ENCODE data around the gene PHKA2.

The PHKA2 gene

DNA sequence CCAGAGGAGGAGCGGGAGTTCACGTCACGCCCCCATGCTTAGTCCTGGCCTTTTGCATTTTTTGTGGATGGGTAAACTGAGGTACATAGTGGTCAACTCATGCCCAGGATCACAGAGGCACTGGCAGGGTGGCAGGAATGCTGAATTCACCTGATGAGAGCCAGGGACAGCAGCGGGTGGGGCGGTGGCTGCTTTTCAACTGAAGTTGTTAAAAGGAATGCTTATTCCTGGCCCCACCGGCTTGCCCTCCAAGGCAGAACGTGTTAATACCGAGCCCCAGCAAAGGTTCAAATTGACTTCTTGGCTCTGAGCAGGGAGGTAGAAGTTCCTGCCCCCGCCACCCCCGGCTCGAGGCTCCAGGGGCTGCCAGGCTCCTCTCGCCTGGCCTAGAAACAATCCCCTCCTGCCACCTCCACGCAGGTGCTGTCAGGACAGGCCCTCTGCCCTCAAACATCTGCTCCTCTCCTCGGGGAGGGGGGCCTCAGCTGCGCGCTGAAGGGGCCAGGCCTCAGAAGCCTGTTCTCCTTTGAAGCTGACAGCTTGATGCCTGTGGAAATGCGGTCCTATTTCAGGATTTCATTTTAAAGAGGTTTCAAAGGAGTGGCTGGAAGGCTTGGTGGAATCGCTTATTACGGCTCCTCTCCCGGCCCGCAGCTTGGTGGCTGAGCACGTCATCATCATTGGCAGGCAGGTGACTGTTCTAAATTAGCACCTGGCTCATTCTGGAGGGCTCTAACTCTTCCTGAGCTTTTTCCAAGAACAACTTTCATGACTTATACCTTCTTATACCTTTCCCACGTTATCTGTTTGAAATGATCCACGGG is 93.0 kb downstream of the PHKA2 start:
- in situ Hi-C loops (cut with HindIII; ENCODE audit: low sequenced_read_pairs) = no loop called here

GRCh38 chrX:18890049-18890381 is 93.9 kb downstream of the PHKA2 start:
- in situ Hi-C loops (cut with HindIII; ENCODE audit: low sequenced_read_pairs) = no loop called here

GRCh38 chrX:18889346-18890048 is 94.4 kb downstream of the PHKA2 start:
- in situ Hi-C loops (cut with HindIII; ENCODE audit: low sequenced_read_pairs) = no loop called here

DNA sequence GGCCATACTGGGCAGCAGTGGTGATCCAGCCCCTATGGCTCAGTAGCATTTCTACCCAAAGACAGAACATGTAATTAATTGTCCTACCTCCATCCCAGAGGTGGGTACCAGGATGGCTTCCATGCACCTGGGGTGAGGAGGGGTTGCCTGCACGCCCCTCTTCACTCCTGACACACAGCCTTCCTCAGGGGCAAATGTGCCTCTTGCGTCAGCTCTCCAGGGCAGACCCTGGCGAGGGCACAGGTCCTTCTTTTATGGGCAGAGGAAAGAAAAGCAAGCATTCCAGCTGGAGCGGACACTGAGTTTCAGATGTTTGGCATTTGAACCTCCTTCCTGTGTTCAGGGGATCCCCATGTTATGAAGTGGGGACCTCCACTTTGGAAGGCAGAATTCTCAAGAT is 95.6 kb downstream of the PHKA2 start:
- in situ Hi-C loops (cut with HindIII; ENCODE audit: low sequenced_read_pairs) = no loop called here

- in situ Hi-C loops (cut with HindIII; ENCODE audit: low sequenced_read_pairs) = no loop called here
These were observed 96.1 kb downstream of the PHKA2 start for GRCh38 chrX:18887825-18888212.

GRCh38 chrX:18887177-18887824 is 96.6 kb downstream of the PHKA2 start:
- in situ Hi-C loops (cut with HindIII; ENCODE audit: low sequenced_read_pairs) = no loop called here

GRCh38 chrX:18886344-18887161 is 97.4 kb downstream of the PHKA2 start:
- in situ Hi-C loops (cut with HindIII; ENCODE audit: low sequenced_read_pairs) = no loop called here

DNA sequence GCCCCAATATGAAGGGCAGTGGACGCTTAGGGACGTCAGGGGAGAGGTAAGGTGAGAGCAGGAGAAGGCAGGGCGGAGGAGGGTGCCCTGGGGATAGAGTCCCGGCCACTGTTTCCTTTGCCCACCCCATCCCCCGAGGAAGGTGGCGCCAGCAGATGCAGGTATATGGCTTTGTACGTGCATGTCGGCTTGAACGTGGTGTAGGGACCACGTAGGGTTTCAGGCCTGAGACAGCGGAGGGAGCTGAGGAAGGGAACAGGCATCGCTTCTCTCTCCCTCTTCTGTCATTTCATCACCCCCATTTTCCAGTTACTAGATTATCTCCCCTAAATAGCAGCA is 97.9 kb downstream of the PHKA2 start:
- in situ Hi-C loops (cut with HindIII; ENCODE audit: low sequenced_read_pairs) = no loop called here

- in situ Hi-C loops (cut with HindIII; ENCODE audit: low sequenced_read_pairs) = no loop called here
These were observed 98.4 kb downstream of the PHKA2 start for GRCh38 chrX:18885328-18886004.

DNA sequence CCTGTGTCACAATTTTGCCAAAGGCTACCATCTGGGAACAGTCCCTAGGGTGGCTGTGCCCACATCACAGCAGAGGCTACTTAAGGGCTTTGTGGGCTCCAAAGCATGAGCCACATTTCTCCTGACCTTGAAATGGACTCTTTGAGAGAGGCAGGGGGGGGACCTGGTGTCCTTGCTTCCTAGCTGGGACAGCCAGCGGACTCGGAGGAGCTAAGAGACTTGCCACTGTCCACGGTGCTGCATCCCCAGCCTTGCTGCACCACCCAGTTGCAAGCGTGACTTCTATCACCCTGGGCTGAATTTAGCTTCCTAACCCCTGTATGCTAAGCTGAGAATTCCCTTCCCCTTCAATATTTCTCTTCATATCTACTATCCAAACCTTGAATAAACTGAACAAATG is 99.0 kb downstream of the PHKA2 start:
- in situ Hi-C loops (cut with HindIII; ENCODE audit: low sequenced_read_pairs) = no loop called here

GRCh38 chrX:18883961-18884765 is 99.8 kb downstream of the PHKA2 start:
- in situ Hi-C loops (cut with HindIII; ENCODE audit: low sequenced_read_pairs) = no loop called here

DNA sequence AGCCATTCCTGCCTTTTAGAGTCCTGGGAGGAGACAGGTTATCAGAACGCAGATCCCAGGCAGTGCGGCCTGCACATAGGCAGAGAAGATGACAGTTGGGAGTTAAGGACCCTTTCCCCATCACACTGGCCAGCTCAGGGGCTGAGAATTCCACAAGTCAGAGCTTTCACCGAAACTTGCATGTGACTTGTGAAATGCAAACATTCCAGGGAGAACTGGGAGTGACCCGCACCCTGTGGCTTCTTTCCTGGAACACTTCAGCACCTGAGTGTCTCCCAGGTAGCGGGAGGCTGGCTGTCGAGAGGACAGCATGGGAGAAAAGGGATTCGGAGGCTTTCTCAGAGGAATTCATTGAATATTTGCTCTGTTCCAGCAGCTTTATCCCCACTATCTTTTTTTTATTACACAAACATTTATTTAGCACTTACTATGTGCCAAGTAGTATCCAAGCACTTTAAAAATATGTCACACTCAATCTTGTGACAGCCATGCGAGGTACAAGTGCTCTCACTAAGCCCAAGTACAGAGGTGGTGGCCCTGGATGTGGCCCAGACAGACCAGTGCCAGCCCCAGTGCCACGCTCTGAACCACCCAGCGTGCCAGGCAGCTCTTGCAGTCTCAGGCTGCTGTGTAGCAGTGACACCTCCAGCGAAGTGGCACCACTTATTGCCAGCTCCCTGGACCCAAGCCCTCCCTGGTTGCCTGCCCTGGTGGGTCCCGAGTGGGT is 100.5 kb downstream of the PHKA2 start:
- in situ Hi-C loops (cut with HindIII; ENCODE audit: low sequenced_read_pairs) = no loop called here

DNA sequence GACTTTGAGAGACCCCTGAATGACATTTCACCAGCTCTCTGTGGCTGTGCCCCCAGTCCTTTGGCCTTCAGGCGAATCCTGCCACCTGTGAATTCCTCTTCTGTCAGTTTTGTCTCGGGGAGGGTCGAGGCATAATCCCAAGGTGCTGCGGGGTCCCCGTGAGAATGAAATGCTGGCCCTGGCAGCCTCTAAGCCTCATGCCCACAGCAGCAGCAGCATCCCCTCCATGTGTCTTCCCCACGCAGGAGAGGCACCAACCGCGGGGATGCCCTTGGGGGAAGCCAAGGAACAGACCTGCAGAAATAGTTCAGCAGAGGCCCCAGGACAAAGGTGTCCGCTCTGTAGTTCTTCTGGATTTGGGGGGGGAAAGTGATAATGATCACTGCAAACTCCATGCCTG is 104.8 kb downstream of the PHKA2 start:
- in situ Hi-C loops (cut with HindIII; ENCODE audit: low sequenced_read_pairs) = no loop called here

DNA sequence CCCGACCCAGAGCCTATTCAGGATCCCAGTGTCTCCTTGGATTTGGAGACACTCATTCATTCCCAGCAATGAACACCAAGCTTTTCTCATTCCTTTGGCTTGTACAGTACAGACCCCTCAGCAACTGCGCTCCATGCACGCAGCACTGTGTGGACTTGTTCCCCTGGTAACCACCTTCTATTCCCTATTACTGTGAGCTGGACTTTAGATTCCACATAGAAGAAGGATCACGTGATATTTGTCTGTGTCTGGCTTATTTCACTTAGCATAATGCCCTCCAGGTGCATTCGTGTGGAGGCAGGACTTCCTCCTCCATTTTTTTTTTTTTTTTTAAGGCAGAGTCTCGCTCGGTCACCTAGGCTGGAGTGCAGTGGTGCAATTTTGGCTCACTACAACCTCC is 106.4 kb downstream of the PHKA2 start:
- in situ Hi-C loops (cut with HindIII; ENCODE audit: low sequenced_read_pairs) = no loop called here

GRCh38 chrX:18875256-18875878 is 108.5 kb downstream of the PHKA2 start:
- in situ Hi-C loops (cut with HindIII; ENCODE audit: low sequenced_read_pairs) = no loop called here

DNA sequence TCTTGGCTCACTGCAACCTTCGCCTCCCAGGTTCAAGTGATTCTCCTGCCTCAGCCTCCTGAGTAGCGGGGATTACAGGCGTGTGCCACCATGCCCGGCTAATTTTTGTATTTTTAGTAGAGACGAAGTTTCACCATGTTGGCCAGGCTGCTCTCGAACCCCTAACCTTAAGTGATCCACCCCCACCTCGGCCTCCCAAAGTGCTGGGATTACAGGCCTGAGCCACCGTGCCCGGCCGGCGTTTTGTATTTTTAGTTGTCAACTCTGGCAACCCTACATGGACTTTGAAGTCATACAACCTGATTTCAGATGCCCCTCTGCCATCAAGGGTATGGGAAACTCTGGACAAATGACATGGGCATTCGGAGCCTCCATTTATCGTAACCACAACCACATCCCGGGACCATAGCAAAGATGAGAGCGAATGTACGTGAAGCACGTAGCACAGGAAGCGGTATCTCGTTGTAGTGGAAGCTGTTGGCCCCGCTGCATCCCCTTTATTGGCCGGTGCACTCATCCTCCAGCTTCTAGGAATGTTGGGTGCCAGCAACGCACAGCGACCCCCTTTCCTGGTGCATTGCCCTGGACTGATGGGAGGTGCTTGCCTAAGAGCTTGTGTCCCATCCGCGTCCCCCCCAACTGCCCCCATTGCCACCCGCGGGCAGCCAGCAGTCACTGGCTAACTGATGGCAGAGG is 109.2 kb downstream of the PHKA2 start:
- in situ Hi-C loops (cut with HindIII; ENCODE audit: low sequenced_read_pairs) = no loop called here

DNA sequence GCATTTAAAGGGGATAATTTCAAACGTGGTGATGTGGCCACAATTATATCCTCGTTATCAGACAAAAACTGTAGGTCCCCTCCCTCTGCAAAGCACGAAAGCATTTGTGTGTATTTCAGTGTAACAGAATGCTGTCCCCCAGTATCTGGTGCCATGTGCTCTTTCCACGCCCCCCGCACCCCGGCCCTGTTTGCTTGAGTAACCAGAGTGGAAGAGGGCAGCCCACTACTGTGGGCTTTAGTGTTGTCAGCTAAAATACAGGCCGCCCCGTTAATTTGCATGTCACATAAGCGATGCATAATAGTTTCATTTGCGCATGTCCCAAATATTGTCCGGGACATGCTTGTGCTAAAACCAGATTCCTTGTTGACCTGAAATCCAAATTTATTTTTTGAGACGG is 110.1 kb downstream of the PHKA2 start:
- in situ Hi-C loops (cut with HindIII; ENCODE audit: low sequenced_read_pairs) = no loop called here

- in situ Hi-C loops (cut with HindIII; ENCODE audit: low sequenced_read_pairs) = no loop called here
These were observed 110.6 kb downstream of the PHKA2 start for GRCh38 chrX:18873189-18873791.
